Left lung (tissue), 10 donors: ENCODE data around the gene SLC17A5. TPM values are rescaled to one million over a fixed set of nuclear protein-coding genes. Genes with fewer than 3 reads are reported as not detected.
"Not testable (repeated sequence)": the region's sequence is repeated elsewhere in the genome, so short reads cannot be mapped to it uniquely, and the experiment has no call there.

Experiments used
- ATAC-seq: fragments of 200-7000 bp; cut with Tn5 transposase; one replicate; pipeline ENCODE4 v1.9.1; 2020; ENCODE audit warnings: moderate library complexity
- DNase-seq, 4 donors: peaks; one replicate each; pipeline ENCODE4 v3.0.0-alpha.2; 2013 to 2020
- H3K27ac ChIP-seq, 2 donors: fragments of 200-600 bp; sonication (generic) in 1 of 2; one replicate each; pipeline versions ENCODE4 v1.5.0 to v1.8.0; 2020 to 2021
- H3K27me3 ChIP-seq, 2 donors: fragments of 200-600 bp; sonication (generic) in 1 of 2; one replicate each; pipeline versions ENCODE4 v1.5.0 to v1.8.0; 2020 to 2021
- H3K36me3 ChIP-seq, 2 donors: fragments of 200-600 bp; sonication (generic) in 1 of 2; one replicate each; pipeline versions ENCODE4 v1.5.0 to v1.8.0; 2020 to 2021
- H3K4me1 ChIP-seq, 2 donors: fragments of 200-600 bp; one replicate each; pipeline ENCODE4 v1.8.0; 2021
- H3K4me3 ChIP-seq, 2 donors: fragments of 200-600 bp; sonication (generic) in 1 of 2; one replicate each; pipeline versions ENCODE4 v1.5.0 to v1.8.0; 2020 to 2021; ENCODE audit warnings: mild to moderate bottlenecking in 1 of 2
- H3K9me3 ChIP-seq, 2 donors: fragments of 200-600 bp; sonication (generic) in 1 of 2; one replicate each; pipeline versions ENCODE4 v1.5.0 to v1.8.0; 2020 to 2021
- CTCF ChIP-seq, 2 donors: fragments of 200-600 bp; sonication (generic) in 1 of 2; IDR thresholded peaks; one replicate each; pipeline versions ENCODE4 v1.5.0 to v1.8.0; 2021; ENCODE audit warnings: antibody characterized with exemption in 2 of 2
- intact Hi-C, 2 donors: fragments of 100-400 bp; cut with DNase I; formaldehyde crosslinking; loops; one replicate each; pipeline versions ENCODE4 v1.11.2 to v1.14.2; 2022
- polyA plus RNA-seq, 6 donors: library from polyadenylated mRNA; unstranded; fragments of 120-200 nt; gene quantifications; one replicate each; pipeline ENCODE4 v1.2.1, GENCODE V29; 2013; ENCODE audit not compliant: insufficient read length in 6 of 6
- total RNA-seq, 2 donors: library from RNA; stranded (reverse); fragmentation: NEBNext Ultra II Directional; extraction: Animal tissue kit (Norgen Biotek cat#: 25700); gene quantifications; one replicate each; pipeline ENCODE4 v1.2.1, GENCODE V29; 2021
- donor health status: DM: no; HTN: yes; CAD: no.
- donor health status: DM: no; HTN: no; CAD: no.

The SLC17A5 gene
- total and polyA plus RNA-seq, 8 donors, result 8.7 to 27.8 (median 10.3) TPM

- Histone ChIP-seq H3K9me3 (no peaks in the 10 kb centered on the region), H3K4me3 (no peak overlapping the region), H3K27ac (no peak overlapping the region), H3K4me1 (peaks cover 1 to 2% of the 10 kb centered on the region in 2 donors), H3K36me3 (no peaks in the 10 kb centered on the region), H3K27me3 (peaks cover 0 to 2% of the 10 kb centered on the region in 2 donors)
- ATAC-seq, result no peak
- intact Hi-C loops, result no loop called here
- TF ChIP-seq CTCF (IDR thresholded peaks at IDR 0.05), result no peak
- DNase-seq, result no peak
Measured at GRCh38 chr6:73690056-73690455, 36.3 kb upstream of the SLC17A5 start.

GRCh38 chr6:73688351-73688750 lies 34.6 kb upstream of the SLC17A5 start:
- peaks cover 0 to 9% of the 10 kb centered on the region in 2 donors for H3K9me3 ChIP-seq
- DNase-seq (no peak), ATAC-seq (no peak)
- no peaks in the 10 kb centered on the region for H3K36me3 ChIP-seq
- no peaks in the 10 kb centered on the region for H3K27me3 ChIP-seq
- intact Hi-C loops, result no loop called here
- H3K4me1 ChIP-seq, result no peaks in the 10 kb centered on the region
- no peak overlapping the region for H3K27ac ChIP-seq
- TF ChIP-seq CTCF (IDR thresholded peaks at IDR 0.05), result no peak
- no peak overlapping the region for H3K4me3 ChIP-seq

DNA sequence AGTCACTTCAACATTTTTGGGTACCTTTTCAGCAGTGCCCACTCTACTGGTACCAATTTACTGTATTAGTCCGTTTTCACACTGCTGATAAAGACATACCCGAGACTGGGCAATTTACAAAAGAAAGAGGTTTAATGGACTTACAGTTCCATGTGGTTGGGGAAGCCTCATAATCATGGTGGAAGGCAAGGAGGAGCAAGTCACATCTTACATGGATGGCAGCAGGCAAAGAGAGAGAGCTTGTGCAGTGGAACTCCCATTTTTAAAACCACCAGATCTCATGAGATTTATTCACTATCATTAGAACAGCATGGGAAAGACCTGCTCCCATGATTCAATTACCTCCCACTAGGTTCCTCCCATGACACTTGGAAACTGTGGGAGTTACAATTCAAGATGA lies 29.8 kb upstream of the SLC17A5 start:
- DNase-seq, H3K4me3 ChIP-seq, H3K36me3 ChIP-seq, intact Hi-C loops, H3K27me3 ChIP-seq, H3K4me1 ChIP-seq, H3K27ac ChIP-seq, ATAC-seq: not testable (repeated sequence)
- H3K9me3 ChIP-seq, result peaks cover 0 to 14% of the 10 kb centered on the region in 2 donors

DNA sequence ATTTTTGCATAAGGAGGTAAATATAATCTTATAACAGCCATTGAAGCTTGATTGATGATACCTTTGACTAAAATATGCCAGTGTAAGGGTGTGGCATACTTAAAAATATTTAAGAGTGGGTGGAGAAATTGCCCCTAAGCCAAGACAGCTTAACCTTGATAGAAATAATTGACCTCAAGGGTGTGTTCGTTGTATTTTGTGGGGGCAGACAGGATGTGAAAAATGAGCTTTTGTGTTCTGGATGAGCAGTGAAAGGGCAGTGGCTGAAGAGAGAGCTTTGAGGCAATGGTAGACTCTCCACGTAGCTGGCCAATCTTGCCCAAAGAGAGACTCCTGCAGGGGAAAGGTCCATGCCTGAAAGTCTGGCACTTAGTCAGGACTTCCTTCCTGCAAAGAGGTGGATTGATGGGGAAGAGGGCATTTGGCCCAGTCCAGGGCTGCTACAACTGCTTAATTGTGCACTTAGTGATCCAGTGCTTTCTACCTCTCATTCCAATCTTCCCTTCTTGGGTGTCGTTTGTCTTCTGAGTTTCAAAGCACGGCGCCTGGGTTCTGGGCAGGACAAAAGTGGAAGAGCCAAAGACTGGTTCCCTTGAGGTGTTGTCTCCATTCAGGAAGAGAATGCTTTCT lies 26.6 kb upstream of the SLC17A5 start:
- Histone ChIP-seq H3K9me3 (peaks cover 0 to 14% of the 10 kb centered on the region in 2 donors), H3K36me3 (no peaks in the 10 kb centered on the region), H3K4me3 (no peak overlapping the region), H3K4me1 (no peaks in the 10 kb centered on the region), H3K27me3 (no peaks in the 10 kb centered on the region), H3K27ac (no peak overlapping the region)
- intact Hi-C loops, result no loop called here
- TF ChIP-seq CTCF (IDR thresholded peaks at IDR 0.05), result no peak
- DNase-seq, result no peak
- no peak for ATAC-seq

- ATAC-seq, H3K4me1 ChIP-seq, H3K27ac ChIP-seq, H3K27me3 ChIP-seq, H3K4me3 ChIP-seq, H3K36me3 ChIP-seq, DNase-seq: not testable (repeated sequence)
- H3K9me3 ChIP-seq, result peaks cover 0 to 14% of the 10 kb centered on the region in 2 donors
- intact Hi-C loops, result loop anchor here in 1 of 2 donors (5.0 kb wide), 1 partner anchor 52 kb away; no protein-coding TSS in a partner anchor
Measured at GRCh38 chr6:73679846-73680245, 26.1 kb upstream of the SLC17A5 start.

DNA sequence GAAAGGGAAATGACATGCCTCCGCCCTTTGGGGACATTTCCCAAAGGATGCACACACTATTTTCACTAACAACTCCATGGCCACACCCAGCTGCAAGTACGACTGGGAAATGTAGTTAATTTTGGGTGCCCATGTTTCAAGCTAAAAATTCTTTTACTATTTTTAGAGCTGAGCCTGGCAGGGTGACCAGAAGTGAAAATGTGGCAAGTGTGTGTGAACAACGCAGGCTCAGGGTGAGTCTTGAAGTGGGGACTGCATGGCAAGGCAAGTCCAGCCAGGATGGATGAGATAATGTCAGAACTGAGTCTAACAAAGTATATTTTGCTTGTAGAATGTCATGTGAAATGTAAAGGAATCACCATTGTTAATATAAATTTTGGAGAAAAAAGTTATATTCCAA lies 25.2 kb upstream of the SLC17A5 start:
- ATAC-seq, result no peak
- intact Hi-C loops, result loop anchor here in 1 of 2 donors (5.0 kb wide), 1 partner anchor 53 kb away; no protein-coding TSS in a partner anchor
- no peak overlapping the region for H3K27ac ChIP-seq
- H3K27me3 ChIP-seq, result no peaks in the 10 kb centered on the region
- H3K9me3 ChIP-seq, result peaks cover 0 to 11% of the 10 kb centered on the region in 2 donors
- TF ChIP-seq CTCF (IDR thresholded peaks at IDR 0.05), result no peak
- no peaks in the 10 kb centered on the region for H3K4me1 ChIP-seq
- H3K36me3 ChIP-seq, result no peaks in the 10 kb centered on the region
- DNase-seq, result no peak
- no peak overlapping the region for H3K4me3 ChIP-seq
